ENCODE data around the gene UNC5C.

DNA sequence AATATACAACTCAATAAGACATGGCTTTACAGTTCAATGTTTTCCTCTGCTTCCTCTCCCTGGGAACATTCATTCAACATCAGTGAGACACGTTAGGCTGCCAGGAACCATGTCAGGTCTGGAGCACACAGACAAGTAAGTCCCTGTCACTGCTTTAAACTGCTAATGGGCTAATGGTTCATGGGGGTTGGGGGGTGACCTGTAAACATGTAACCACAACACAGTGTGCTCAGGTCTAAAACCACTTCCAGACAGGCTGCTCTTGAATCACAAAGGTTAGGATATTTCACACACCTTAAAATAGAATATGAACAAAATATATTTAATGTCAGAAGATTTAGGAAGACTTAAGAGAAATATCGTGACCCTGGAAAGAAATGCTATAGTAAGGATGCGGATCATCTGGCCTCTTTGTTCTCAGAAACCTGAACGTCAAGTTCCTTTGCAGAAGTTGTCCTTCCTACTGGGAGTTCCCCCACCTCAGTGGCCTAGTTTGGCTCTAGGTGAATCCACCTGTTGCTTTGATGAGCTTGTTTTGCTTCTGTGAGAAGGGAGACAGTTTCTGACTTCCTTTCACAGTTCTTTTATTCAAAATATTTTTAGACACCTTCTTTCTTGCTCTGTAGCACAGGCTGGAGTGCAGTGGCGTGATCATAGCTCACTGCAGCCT, 359.9 kb downstream of the UNC5C start:
- TF ChIP-seq, protein P1, sequence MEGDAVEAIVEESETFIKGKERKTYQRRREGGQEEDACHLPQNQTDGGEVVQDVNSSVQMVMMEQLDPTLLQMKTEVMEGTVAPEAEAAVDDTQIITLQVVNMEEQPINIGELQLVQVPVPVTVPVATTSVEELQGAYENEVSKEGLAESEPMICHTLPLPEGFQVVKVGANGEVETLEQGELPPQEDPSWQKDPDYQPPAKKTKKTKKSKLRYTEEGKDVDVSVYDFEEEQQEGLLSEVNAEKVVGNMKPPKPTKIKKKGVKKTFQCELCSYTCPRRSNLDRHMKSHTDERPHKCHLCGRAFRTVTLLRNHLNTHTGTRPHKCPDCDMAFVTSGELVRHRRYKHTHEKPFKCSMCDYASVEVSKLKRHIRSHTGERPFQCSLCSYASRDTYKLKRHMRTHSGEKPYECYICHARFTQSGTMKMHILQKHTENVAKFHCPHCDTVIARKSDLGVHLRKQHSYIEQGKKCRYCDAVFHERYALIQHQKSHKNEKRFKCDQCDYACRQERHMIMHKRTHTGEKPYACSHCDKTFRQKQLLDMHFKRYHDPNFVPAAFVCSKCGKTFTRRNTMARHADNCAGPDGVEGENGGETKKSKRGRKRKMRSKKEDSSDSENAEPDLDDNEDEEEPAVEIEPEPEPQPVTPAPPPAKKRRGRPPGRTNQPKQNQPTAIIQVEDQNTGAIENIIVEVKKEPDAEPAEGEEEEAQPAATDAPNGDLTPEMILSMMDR (IDR thresholded peaks at IDR 0.05) = no peak
- TF ChIP-seq POLR2A (IDR thresholded peaks at IDR 0.05) (no peak), POLR2AphosphoS5 (IDR thresholded peaks at IDR 0.05) (no peak)
